ENCODE results near the gene DCAF5. TPM values are rescaled to one million over a fixed set of nuclear protein-coding genes. Genes with fewer than 3 reads are reported as not detected.
A peak's percentile ranks its signal among the peaks of the same experiment; 100 is the strongest.
"Not testable (repeated sequence)": the region's sequence is repeated elsewhere in the genome, so short reads cannot be mapped to it uniquely, and the experiment has no call there.

The DCAF5 gene
- total and polyA plus RNA-seq, 8 donors, result 15.9 to 30.4 (median 20.2) TPM

DNA sequence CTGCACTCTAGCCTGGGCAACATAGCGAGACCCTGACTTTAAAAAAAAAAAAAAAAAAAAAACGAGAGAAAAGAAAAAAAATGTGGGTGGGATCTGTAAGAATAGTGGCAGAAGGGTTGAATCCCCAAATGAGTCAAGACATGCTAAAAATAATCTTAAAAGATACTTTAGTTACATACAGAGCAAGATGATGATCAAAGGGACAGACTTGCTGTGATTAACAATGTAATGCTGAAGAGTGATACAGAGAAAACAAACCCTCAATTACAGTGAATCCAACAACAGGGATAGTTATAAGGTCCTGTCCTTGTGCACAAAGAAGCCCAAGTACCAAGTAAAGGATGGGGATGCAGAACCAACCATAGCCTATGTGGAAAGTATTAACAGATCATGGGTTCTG lies 80.3 kb downstream of the DCAF5 start:
- DNase-seq, result no peak
- ATAC-seq, result no peak
- 65 to 67% methylated on average over 2 of the region's 2 CpGs for WGBS, 2 donors
- FAIRE-seq, result no peak
- H3K36me3 ChIP-seq, result peaks cover 0 to 16% (median 0%) of the 10 kb centered on the region in 3 donors
- peaks cover 0 to 3% (median 0%) of the 10 kb centered on the region in 3 donors for H3K4me1 ChIP-seq
- intact Hi-C loops (cut with DNase I), result no loop called here
- no peaks in the 10 kb centered on the region for H3K27me3 ChIP-seq
- no peak overlapping the region for H3K27ac ChIP-seq
- TF ChIP-seq CTCF (IDR thresholded peaks at IDR 0.05), result no peak
- H3K4me3 ChIP-seq, result no peak overlapping the region
- H3K9me3 ChIP-seq, result no peaks in the 10 kb centered on the region

GRCh38 chr14:69068744-69069421 lies 84.0 kb downstream of the DCAF5 start:
- no peak overlapping the region for H3K4me3 ChIP-seq
- no peak overlapping the region for H3K27ac ChIP-seq
- intact Hi-C loops (cut with DNase I), result no loop called here
- DNase-seq, result no peak
- no peak for TF ChIP-seq CTCF (IDR thresholded peaks at IDR 0.05)
- peaks cover 0 to 3% (median 0%) of the 10 kb centered on the region in 3 donors for H3K36me3 ChIP-seq
- no peak for FAIRE-seq
- no peaks in the 10 kb centered on the region for H3K9me3 ChIP-seq
- H3K4me1 ChIP-seq, result no peaks in the 10 kb centered on the region
- WGBS, 2 donors, result 84 to 85% methylated on average over 2 of the region's 2 CpGs
- peak in 1 of 4 donors; percentile 18 for ATAC-seq
- H3K27me3 ChIP-seq, result no peaks in the 10 kb centered on the region

DNA sequence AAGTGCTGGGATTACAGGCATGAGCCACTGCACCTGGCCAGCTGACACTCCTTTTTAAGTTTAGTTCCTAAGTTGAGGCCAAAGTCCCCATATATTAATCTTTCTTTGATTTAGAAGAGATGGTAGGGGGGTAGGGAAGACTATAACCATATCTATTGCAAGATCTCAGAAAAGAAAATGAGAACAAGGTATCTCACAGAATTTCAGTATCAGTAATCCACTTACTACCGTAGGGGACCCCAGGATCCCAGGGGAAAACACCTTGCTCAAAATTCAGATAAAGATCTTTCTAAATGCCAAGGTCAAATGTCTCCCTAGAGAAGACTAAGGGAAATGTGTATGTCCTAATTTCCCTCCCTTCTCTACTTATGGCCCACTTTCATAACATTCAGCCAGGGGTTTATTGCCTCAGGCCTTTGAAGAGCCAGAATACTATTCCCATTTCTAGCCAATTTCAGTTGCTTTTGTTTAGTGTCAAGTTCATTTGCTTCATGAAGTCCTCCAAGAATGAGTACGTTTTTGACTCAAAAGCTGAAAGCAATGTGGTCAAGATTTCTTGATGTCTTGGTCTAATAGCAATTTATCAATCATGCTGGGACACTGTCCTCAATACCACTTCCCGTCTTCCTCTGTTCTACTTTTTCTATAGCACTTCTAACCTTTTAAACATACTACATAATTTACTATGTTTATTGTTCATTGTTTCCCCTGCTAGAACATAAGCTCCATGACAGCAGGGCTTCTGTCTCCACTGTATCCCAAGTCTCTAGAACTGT lies 86.3 kb downstream of the DCAF5 start:
- no peak overlapping the region for H3K27ac ChIP-seq
- no peak for TF ChIP-seq CTCF (IDR thresholded peaks at IDR 0.05)
- ATAC-seq (no peak), FAIRE-seq (no peak), DNase-seq (no peak)
- 89 to 94% methylated on average over 3 of the region's 3 CpGs for WGBS, 2 donors
- no peaks in the 10 kb centered on the region for H3K27me3 ChIP-seq
- no peaks in the 10 kb centered on the region for H3K9me3 ChIP-seq
- peaks cover 0 to 2% (median 0%) of the 10 kb centered on the region in 3 donors for H3K36me3 ChIP-seq
- H3K4me3 ChIP-seq, result no peak overlapping the region
- no peaks in the 10 kb centered on the region for H3K4me1 ChIP-seq
- intact Hi-C loops (cut with DNase I), result no loop called here

- H3K27me3 ChIP-seq; H3K4me1 ChIP-seq; ATAC-seq; intact Hi-C loops (cut with DNase I); H3K27ac ChIP-seq; H3K36me3 ChIP-seq; FAIRE-seq; H3K9me3 ChIP-seq; H3K4me3 ChIP-seq; DNase-seq: not testable (repeated sequence)
- 97 to 99% methylated on average over 4 of the region's 4 CpGs for WGBS, 2 donors
Observed at GRCh38 chr14:69065934-69066333, 87.0 kb downstream of the DCAF5 start.

- no peaks in the 10 kb centered on the region for H3K27me3 ChIP-seq
- no peak for ATAC-seq
- no peak overlapping the region for H3K4me3 ChIP-seq
- no peak for TF ChIP-seq CTCF (IDR thresholded peaks at IDR 0.05)
- no peaks in the 10 kb centered on the region for H3K4me1 ChIP-seq
- no peak for DNase-seq
- intact Hi-C loops (cut with DNase I), result no loop called here
- H3K27ac ChIP-seq, result no peak overlapping the region
- H3K9me3 ChIP-seq, result no peaks in the 10 kb centered on the region
- FAIRE-seq, result no peak
- peaks cover 0 to 14% (median 0%) of the 10 kb centered on the region in 3 donors for H3K36me3 ChIP-seq
Observed at GRCh38 chr14:69064596-69064995, 88.3 kb downstream of the DCAF5 start.

Data from pancreas (tissue), 10 donors.